ENCODE measurements around the gene APOC4.
"Not testable (repeated sequence)": the region's sequence is repeated elsewhere in the genome, so short reads cannot be mapped to it uniquely, and the experiment has no call there.

Gene APOC4

DNA sequence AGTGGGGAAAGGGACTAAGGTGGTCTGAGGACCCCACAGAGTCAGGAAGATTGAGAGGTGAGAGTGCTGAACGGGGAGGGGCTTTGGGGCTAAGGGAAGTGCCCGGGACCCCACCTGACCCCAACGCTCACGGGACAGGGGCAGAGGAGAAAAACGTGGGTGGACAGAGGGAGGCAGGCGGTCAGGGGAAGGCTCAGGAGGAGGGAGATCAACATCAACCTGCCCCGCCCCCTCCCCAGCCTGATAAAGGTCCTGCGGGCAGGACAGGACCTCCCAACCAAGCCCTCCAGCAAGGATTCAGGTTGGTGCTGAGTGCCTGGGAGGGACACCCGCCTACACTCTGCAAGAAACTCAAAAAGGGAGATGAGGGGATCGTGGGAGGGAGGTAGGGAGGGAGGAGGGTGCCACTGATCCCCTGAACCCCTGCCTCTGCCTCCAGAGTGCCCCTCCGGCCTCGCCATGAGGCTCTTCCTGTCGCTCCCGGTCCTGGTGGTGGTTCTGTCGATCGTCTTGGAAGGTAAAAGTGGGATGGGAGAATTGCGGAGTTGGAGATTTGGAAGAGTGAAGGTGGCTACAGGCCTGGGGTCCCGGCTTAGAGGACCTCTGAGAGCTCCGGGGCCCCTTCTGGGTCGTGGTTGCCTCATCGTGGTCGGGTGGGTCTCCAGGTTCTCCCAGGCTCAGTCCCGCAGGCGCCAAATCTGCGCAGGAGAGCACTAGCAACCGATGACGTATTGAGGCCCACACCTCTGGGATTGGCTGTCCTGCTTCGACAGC is 27.4 kb upstream of the APOC4 start, which contains the start of gene APOC1:
Gene APOC1 (plus strand): TSS at position 176 of the 774 bp plus-strand sequence. CDS start 284 bp downstream, at position 460.
- peak; percentile 54 for DNase-seq (ENCODE audit: low read depth)

DNA sequence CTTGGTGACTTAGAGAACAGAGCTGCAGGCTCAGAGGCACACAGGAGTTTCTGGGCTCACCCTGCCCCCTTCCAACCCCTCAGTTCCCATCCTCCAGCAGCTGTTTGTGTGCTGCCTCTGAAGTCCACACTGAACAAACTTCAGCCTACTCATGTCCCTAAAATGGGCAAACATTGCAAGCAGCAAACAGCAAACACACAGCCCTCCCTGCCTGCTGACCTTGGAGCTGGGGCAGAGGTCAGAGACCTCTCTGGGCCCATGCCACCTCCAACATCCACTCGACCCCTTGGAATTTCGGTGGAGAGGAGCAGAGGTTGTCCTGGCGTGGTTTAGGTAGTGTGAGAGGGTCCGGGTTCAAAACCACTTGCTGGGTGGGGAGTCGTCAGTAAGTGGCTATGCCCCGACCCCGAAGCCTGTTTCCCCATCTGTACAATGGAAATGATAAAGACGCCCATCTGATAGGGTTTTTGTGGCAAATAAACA is 17.8 kb upstream of the APOC4 start:
- no peak for DNase-seq (ENCODE audit: low read depth)

DNA sequence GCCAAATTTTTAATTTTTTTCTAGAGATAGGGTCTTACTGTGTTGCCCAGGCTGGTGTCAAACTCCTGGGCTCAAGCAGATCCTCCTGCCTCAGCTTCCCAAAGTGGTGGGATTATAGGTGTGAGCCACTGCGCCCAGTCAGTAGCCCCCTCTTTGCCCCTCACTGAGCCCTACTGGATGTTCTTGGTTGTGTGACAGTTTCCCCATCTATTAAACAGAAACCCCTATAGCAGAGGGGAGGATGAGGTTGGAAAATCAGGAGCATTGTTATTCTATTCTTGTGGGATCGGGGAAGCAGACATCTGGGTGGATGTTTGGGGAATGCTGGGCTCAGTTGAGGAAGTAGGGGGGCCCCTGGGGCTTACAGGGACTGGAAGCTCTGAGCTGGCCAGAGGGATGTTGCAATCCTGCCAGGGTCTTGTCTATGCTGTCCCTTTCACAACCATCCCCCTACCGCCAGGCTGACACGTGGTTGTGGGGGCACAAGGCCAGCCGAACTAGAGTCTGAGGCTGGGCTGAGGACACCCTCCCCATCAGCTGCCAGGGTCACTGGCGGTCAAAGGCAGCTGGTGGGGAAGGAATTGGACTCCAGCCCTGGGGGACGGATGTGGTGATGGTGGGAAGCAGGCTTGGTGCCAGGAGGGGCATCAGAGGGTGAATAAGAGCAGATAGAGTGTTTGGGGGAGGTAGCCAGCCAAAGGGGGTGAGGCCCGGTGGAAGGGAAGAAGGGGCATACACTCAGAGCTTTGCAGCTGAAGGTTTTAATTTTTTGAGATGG is 16.7 kb upstream of the APOC4 start:
- DNase-seq (ENCODE audit: low read depth) = no peak

DNA sequence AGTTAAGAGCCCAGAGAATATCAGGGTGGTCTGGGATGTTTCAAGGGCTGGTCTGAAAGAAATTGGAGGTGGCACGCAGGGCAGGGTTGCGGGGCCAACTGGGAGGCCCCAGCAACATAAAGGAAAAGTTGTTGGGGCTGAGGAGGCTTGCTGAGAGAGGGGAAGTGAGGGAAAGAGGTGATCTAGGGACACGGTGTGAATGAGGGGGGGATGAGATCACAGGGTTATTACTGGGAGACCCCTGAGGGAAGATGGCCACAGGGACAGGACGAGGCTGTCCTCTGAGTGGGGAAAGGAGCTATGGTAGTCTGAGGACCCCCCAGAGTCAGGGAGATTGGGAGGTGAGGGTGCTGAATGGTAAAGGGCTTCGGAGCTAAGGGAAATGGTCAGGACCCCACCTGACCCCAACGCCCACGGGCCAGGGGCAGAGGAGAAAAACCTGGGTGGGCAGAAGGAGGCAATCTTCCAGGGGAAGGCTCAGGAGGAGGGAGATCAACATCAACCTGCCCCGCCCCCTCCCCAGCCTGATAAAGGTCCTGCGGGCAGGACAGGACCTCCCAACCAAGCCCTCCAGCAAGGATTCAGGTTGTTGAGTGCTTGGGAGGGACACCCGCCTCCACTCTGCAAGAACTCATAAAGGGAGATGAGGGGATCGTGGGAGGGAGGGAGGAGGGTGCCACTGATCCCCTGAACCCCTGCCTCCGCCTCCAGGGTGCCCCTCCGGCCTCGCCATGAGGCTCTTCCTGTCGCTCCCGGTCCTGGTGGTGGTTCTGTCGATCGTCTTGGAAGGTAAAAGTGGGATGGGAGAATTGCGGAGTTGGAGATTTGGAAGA is 15.6 kb upstream of the APOC4 start:
- DNase-seq (ENCODE audit: low read depth) = not testable (repeated sequence)

DNA sequence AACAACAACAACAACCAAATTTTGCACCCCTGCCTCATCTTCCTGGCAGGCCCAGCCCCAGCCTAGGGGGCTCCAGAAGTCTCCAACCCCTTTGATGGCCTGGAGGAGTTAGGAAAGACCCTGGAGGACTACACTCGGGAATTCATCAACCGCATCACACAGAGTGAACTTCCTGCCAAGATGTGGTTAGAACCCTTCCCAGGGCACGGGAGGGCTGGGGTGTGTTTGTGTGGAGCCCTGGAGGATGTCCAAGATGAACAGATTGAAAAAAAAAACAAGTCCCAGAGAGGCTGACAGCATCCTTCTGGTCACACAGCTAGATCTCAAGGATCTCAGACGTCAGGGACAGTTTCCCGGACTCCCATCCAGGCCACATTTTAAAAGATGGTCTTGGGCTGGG is 14.3 kb upstream of the APOC4 start:
- DNase-seq (ENCODE audit: low read depth) = no peak

DNA sequence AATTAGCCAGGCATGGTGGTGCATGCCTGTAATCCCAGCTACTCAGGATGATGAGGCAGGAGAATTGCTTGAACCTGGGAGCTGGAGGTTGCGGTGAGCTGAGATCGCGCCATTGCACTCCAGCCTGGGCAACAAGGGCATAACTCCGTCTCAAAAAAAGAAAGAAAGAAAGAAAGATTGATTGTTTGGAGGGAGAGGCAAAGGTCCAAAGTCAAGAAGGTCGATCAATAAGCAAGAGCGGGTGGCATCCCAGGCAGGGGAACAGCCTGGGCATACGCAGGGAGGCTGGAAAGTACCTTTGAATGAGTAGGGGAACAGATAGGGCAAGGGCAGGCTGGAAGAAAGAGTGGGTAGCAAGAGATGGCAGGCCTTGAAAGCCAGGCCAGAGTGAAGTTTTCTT is 11.9 kb upstream of the APOC4 start:
- DNase-seq (ENCODE audit: low read depth) = no peak

DNA sequence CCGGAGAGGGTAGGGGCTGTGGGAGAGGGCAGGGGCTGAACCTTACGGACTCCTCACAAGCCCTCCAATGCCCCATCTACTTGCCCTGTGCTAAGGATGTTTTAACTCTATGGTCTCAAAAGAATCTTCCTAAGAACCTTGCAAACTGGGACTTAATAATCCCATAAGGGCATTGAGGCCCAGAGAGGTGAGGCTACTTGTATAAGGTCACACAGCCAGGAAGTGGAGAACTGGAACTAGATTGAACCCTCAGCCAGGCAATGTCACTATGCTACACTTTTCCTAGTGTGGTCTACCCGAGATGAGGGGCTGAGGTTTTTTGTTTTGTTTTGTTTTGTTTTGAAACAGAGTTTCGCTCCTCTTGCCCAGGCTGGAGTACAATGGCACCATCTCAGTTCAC is 10.5 kb upstream of the APOC4 start:
- no peak for DNase-seq (ENCODE audit: low read depth)

DNA sequence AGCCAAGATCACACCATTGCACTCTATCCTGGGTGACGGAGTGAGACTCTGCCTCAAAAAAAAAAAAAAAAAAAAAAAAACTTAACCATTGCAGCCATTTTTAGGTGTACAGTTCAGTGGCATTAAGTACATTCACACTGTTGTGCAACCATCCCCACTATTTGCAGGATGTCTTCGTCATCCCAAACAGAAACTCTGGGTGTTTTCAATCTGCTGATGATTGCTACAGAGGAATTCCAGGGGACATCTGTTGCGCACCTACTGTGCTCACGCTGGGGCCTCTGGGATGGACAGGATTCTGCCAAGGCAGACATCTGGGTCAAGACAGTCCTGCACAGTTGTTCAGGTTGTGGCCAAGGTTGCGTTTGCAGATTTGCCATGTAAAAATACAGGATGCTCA is 2.4 kb upstream of the APOC4 start:
- no peak for DNase-seq (ENCODE audit: low read depth)

DNA sequence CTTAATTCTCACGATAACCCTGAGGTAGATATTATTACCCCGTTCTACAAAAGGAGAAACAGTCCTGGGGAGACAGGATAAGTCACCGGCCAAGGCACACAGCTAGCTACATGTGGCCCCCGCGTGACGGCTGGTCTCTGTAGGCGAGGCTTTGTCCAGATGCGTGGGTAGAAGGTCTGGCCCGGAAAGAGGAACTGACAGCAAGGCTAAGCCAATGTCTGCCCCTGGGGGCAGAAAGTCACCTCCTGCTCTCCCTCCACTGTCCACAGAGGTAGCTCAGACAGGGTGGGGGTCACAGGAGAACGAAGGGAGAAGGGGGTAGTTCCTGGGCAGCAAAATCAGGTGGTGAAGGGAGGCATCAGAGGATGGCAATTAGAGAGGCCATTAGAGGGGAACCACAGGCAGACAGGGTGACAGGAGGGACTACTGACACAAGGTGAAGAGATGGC is 1.8 kb downstream of the APOC4 start:
- DNase-seq (ENCODE audit: low read depth) = no peak

DNA sequence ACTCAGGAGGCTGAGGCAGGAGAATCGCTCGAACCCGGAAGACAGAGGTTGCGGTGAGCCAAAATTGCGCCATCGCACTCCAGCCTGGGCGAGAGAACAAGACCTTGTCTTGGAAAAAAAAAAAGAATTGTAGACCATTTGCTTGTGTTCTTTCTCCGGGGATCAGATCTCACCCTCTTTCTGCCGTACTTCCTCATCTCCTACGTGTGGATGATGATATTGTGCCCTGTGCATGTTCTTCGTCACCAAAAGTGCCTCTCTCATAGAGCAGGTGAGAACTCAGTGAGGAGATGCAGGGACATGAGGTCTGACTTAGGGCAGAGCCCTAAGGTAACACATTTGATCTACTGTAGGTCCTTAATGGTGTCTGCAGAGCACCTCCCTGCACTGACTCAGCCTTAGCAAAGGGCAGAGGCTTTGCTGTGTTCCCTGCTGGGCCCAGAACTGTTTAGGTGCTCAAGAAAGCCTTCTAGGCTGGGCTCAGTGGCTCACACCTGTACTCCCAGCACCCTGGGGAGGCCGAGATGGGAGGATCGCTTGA is 5.1 kb downstream of the APOC4 start:
- no peak for DNase-seq (ENCODE audit: low read depth)

DNA sequence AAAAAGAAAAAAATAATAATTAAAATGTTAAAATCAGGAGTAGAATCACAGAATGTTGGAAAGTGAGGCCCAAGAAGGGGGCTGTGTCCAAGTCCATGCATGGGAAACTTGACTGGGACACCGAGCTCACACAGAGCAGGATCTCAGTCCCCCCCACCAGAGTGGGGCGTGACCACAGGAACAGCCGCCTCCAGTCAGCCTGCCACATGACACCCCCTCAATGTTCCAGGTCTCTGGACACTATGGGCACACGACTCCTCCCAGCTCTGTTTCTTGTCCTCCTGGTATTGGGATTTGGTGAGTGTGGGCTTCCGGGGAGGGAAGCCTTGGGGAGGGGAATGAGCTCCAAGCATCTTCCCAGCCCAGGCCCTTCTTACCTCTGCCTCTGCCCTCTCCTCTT is 6.2 kb downstream of the APOC4 start:
- DNase-seq (ENCODE audit: low read depth) = no peak

DNA sequence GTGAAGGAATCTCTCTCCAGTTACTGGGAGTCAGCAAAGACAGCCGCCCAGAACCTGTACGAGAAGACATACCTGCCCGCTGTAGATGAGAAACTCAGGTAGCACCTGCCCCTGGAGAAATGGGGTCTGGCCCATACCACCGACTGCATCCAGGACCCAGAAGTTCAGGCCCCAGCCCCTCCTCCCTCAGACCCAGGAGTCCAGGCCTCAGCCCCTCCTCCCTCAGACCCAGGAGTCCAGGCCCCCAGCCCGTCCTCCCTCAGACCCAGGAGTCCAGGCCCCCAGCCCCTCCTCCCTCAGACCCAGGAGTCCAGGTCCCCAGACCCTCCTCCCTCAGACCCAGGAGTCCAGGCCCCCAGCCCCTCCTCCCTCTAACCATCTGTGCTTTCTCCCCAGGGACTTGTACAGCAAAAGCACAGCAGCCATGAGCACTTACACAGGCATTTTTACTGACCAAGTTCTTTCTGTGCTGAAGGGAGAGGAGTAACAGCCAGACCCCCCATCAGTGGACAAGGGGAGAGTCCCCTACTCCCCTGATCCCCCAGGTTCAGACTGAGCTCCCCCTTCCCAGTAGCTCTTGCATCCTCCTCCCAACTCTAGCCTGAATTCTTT is 6.8 kb downstream of the APOC4 start:
- no peak for DNase-seq (ENCODE audit: low read depth)

DNA sequence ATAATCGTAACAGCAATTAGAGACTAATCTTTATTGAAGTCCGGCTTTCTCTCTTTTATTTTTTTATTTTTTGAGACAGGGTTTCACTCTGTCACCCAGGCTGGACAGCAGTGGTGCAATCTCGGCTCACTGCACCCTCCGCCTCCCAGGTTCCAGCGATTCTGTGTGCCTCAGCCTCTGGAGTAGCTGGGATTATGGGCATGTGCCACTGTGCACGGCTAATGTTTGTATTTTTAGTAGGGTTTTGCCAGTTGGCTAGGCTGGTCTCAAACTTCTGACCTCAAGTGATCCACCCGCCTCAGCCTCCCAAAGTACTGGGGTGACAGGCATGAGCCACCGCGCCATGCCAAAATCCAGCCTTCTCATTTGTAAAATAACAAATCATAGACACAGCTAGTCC is 7.5 kb downstream of the APOC4 start:
- DNase-seq (ENCODE audit: low read depth) = no peak

DNA sequence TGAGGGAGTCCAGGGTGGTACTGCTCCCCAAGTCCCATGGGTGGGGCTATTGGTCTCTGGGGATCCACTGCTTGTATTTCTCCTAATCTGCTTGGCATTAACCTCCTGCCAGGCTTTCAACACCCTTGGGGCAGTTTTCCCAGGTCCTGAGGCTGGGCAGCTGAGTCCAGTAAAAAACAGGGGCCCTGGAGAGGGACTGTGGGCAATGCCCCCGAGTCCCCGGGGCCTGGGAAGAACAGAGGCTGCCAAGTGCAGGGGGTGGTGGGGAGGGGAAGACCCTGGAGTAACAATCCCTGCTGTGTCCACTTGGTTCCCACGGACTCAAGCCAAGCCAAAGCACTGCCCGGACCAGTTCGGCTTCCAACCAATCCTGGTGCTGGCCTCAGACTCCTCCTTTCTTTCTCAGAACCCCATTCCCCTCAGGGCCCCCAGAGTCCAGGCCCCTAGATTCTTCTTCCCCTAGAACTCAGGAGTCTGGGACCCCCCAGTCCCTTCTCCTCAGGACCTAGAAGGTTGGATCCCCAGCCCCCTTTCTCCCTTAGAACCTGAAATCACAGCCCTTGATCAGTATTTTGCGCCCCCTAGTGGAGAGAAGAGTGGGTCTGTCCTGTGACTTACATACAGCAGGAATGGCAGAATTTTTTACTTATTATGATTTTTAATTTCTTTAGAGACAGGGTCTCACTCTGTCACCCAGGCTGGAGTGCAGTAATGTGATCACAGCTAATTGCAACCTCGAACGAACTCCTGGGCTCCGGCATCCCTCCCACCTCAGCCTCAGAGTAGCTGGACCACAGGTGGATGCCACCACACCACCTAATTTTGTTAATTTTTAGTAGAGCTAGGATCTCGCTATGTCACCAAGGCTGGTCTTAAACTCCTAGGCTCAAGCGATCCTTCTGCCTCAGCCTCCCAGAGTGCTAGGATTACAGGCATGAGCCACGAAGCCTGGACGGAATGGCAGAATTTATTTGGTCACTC is 9.4 kb downstream of the APOC4 start:
- peak; percentile 41 for DNase-seq (ENCODE audit: low read depth)

DNA sequence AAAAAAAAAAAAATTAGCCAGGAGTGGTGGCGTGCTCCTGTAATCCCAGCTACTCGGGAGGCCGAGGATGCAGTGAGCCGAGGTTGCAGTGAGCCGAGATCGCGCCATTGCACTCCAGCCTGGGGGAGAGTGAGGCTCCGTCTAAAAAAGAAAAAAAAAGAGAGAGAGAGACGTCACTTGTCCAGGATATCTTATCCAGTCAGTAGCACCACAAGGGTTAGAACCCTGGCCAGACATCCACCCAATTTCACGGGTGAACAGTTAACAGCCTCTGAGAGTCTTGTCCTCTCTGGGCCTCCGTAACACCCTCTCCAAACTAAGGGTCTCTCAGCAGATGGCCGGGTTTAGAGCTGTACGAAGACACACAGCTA is 12.2 kb downstream of the APOC4 start:
- DNase-seq (ENCODE audit: low read depth) = no peak

DNA sequence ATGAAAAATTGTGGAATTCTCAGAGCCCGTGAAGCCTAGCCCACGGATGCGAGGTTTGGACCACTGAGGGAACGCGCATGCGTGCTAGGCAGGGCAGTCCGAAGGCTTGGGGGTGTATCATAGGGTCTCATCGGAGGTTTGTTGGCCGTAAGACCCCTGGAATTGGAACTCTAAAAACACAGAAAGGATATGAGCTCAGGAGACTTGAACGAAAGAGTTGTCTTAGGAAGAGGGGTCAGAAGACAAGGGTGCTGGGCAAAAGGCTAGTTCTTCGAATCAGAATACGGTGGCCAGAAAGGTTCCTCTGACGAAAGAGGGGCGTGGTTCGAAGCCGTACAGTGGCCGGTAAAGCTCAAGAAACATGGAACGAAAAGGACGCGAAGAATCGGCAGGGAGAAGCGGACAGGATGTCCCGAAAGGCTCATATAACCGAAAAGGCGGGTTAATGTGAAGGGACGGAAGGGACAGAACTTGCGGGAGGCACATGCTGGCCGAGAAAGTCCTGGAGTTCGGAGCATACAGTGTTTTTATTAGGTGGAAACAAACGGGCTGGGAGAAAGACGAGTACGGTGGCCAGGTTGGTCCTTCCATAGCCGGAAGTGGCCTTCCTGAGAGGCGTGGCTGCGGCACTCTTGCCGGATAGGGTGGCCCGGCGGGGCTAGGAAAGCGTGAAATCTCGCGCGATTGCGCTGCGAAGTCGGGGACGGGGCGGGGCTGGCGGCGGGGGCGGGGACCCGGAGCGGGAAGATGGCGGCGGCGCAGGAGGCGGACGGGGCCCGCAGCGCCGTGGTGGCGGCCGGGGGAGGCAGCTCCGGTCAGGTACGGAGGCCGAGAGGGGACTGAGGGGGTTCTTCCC is 12.8 kb downstream of the APOC4 start, which contains the start of gene CLPTM1:
Gene CLPTM1 (plus strand): TSS at position 732 of the 856 bp plus-strand sequence. CDS start 16 bp downstream, at position 748.
- DNase-seq (ENCODE audit: low read depth) = peak; percentile 95

DNA sequence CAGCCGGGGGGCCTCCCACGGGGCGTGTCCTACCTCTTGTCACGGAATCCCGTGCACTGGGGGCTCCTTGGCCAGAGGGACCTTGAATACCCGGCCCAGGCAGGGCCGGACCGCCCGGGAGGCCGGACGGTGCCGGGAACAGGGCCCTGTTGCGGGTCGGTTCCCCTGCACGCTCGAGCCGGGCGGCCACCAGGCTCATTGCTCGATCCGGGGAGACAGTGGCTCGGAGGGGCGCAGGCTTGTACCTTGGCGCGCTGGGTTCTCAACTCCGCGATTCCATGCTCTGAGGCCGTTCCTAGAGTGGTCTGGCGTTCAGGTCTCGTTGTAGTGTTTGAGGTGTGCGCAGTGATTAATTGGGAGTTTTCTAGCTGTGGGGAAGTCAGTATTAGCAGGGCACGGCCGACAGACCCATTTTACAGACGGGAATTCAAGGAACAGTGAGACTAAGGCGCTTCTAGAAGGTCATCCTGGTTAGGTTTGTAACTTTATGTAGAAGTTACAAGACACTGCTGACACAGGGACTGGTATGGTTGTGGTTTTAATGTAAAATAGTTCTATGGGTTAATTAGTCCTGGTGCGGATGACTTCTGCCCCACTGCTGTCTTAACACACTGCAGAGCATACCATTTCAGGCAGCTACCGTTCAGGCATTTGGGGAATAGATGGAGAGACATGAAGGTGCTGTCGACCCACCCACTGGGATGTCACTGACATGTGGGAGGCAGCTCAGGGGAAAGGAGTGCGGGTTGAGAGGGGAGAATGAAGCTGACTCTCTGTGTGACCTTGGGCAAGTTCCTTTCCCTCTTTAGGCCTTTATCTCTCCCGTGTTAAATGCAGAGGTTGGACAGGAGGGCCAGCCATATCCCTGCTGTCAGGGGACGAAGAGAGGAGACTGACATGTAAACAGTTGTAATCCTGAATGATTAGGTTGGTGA is 13.7 kb downstream of the APOC4 start:
- no peak for DNase-seq (ENCODE audit: low read depth)

DNA sequence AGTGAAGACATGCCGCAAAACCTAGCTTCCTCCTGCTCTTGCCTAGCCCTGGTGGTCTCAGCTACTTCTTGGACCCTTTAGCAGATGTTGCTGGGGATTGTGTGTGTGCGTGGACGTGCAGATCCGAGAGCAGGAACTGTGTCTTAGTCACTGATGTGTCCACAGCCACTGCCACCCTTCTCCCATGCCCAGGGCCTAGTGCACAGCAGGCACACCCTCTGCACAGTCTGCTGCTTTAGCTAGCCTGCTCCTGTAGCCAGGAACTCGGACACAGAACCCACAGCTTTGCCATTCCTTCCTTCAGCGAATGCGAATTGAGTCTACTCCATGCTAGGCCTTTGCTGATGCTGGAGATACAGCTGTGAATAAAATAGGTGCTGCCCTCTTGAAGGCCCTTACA is 15.5 kb downstream of the APOC4 start:
- no peak for DNase-seq (ENCODE audit: low read depth)

All from T-helper 22 cell (primary cell).